ENCODE measurements around the gene KIRREL1.
A peak's percentile ranks its signal among the peaks of the same experiment; 100 is the strongest.

KIRREL1 gene

GRCh38 chr1:158084336-158084735 is 90.9 kb downstream of the KIRREL1 start:
- Histone ChIP-seq H3K4me3 (ENCODE audit: low read length) (no peak overlapping the region), H3K4me1 (ENCODE audit: insufficient read depth, low read length) (no peaks in the 10 kb centered on the region), H3K27ac (ENCODE audit: low read length) (no peak overlapping the region), H3K9me3 (ENCODE audit: insufficient read depth, low read depth, low read length) (no peaks in the 10 kb centered on the region), H3K36me3 (ENCODE audit: insufficient read depth, low read depth, low read length) (peaks cover 78% of the 10 kb centered on the region), H3K9ac (ENCODE audit: low read depth, low read length) (no peak overlapping the region), H3K27me3 (ENCODE audit: insufficient read depth, low read length) (no peaks in the 10 kb centered on the region)

- H3K9ac ChIP-seq (ENCODE audit: low read depth, low read length) = no peak overlapping the region
- peaks cover 80% of the 10 kb centered on the region for H3K36me3 ChIP-seq (ENCODE audit: insufficient read depth, low read depth, low read length)
- H3K4me1 ChIP-seq (ENCODE audit: insufficient read depth, low read length) = no peaks in the 10 kb centered on the region
- H3K27ac ChIP-seq (ENCODE audit: low read length) = no peak overlapping the region
- no peak overlapping the region for H3K4me3 ChIP-seq (ENCODE audit: low read length)
- no peaks in the 10 kb centered on the region for H3K27me3 ChIP-seq (ENCODE audit: insufficient read depth, low read length)
- H3K9me3 ChIP-seq (ENCODE audit: insufficient read depth, low read depth, low read length) = no peaks in the 10 kb centered on the region
Measured at GRCh38 chr1:158084747-158085146, 91.3 kb downstream of the KIRREL1 start.

GRCh38 chr1:158087320-158087927 is 94.0 kb downstream of the KIRREL1 start:
- no peaks in the 10 kb centered on the region for H3K27me3 ChIP-seq (ENCODE audit: insufficient read depth, low read length)
- H3K9me3 ChIP-seq (ENCODE audit: insufficient read depth, low read depth, low read length) = no peaks in the 10 kb centered on the region
- H3K36me3 ChIP-seq (ENCODE audit: insufficient read depth, low read depth, low read length) = peaks cover 81% of the 10 kb centered on the region
- H3K4me1 ChIP-seq (ENCODE audit: insufficient read depth, low read length) = no peaks in the 10 kb centered on the region
- H3K9ac ChIP-seq (ENCODE audit: low read depth, low read length) = no peak overlapping the region
- H3K4me3 ChIP-seq (ENCODE audit: low read length) = no peak overlapping the region
- H3K27ac ChIP-seq (ENCODE audit: low read length) = no peak overlapping the region

GRCh38 chr1:158089476-158089875 is 96.0 kb downstream of the KIRREL1 start:
- H3K9ac ChIP-seq (ENCODE audit: low read depth, low read length) = no peak overlapping the region
- H3K4me3 ChIP-seq (ENCODE audit: low read length) = no peak overlapping the region
- H3K27me3 ChIP-seq (ENCODE audit: insufficient read depth, low read length) = no peaks in the 10 kb centered on the region
- H3K4me1 ChIP-seq (ENCODE audit: insufficient read depth, low read length) = no peaks in the 10 kb centered on the region
- H3K27ac ChIP-seq (ENCODE audit: low read length) = no peak overlapping the region
- H3K9me3 ChIP-seq (ENCODE audit: insufficient read depth, low read depth, low read length) = no peaks in the 10 kb centered on the region
- H3K36me3 ChIP-seq (ENCODE audit: insufficient read depth, low read depth, low read length) = peaks cover 87% of the 10 kb centered on the region

GRCh38 chr1:158089925-158090637 is 96.6 kb downstream of the KIRREL1 start:
- Histone ChIP-seq H3K4me1 (ENCODE audit: insufficient read depth, low read length) (no peaks in the 10 kb centered on the region), H3K4me3 (ENCODE audit: low read length) (no peak overlapping the region), H3K27ac (ENCODE audit: low read length) (no peak overlapping the region), H3K36me3 (ENCODE audit: insufficient read depth, low read depth, low read length) (peaks cover 87% of the 10 kb centered on the region), H3K27me3 (ENCODE audit: insufficient read depth, low read length) (no peaks in the 10 kb centered on the region), H3K9me3 (ENCODE audit: insufficient read depth, low read depth, low read length) (no peaks in the 10 kb centered on the region), H3K9ac (ENCODE audit: low read depth, low read length) (no peak overlapping the region)

- no peaks in the 10 kb centered on the region for H3K9me3 ChIP-seq (ENCODE audit: insufficient read depth, low read depth, low read length)
- peaks cover 16% of the 10 kb centered on the region; the same call in 1 of the 2 replicates for H3K4me1 ChIP-seq (ENCODE audit: insufficient read depth, low read length)
- no peak overlapping the region for H3K27ac ChIP-seq (ENCODE audit: low read length)
- no peak overlapping the region for H3K4me3 ChIP-seq (ENCODE audit: low read length)
- H3K27me3 ChIP-seq (ENCODE audit: insufficient read depth, low read length) = no peaks in the 10 kb centered on the region
- H3K9ac ChIP-seq (ENCODE audit: low read depth, low read length) = no peak overlapping the region
- H3K36me3 ChIP-seq (ENCODE audit: insufficient read depth, low read depth, low read length) = peaks cover 69% of the 10 kb centered on the region
Measured at GRCh38 chr1:158093376-158093775, 99.9 kb downstream of the KIRREL1 start.

GRCh38 chr1:158094571-158094970 is 101.1 kb downstream of the KIRREL1 start:
- Histone ChIP-seq H3K27ac (ENCODE audit: low read length) (no peak overlapping the region), H3K4me1 (ENCODE audit: insufficient read depth, low read length) (peaks cover 28% of the 10 kb centered on the region; the same call in 1 of the 2 replicates), H3K36me3 (ENCODE audit: insufficient read depth, low read depth, low read length) (peaks cover 59% of the 10 kb centered on the region)

GRCh38 chr1:158095737-158096335 is 102.4 kb downstream of the KIRREL1 start:
- H3K4me1 ChIP-seq (ENCODE audit: insufficient read depth, low read length) = peaks cover 37% of the 10 kb centered on the region
- H3K27me3 ChIP-seq (ENCODE audit: insufficient read depth, low read length) = no peaks in the 10 kb centered on the region
- H3K9me3 ChIP-seq (ENCODE audit: insufficient read depth, low read depth, low read length) = no peaks in the 10 kb centered on the region
- H3K9ac ChIP-seq (ENCODE audit: low read depth, low read length) = no peak overlapping the region
- H3K27ac ChIP-seq (ENCODE audit: low read length) = no peak overlapping the region
- peaks cover 47% of the 10 kb centered on the region for H3K36me3 ChIP-seq (ENCODE audit: insufficient read depth, low read depth, low read length)
- H3K4me3 ChIP-seq (ENCODE audit: low read length) = no peak overlapping the region

More at GRCh38 chr1:158094571-158094970, 101.1 kb downstream of the KIRREL1 start:
- no peaks in the 10 kb centered on the region for H3K9me3 ChIP-seq (ENCODE audit: insufficient read depth, low read depth, low read length)
- no peak overlapping the region for H3K9ac ChIP-seq (ENCODE audit: low read depth, low read length)
- no peaks in the 10 kb centered on the region for H3K27me3 ChIP-seq (ENCODE audit: insufficient read depth, low read length)
- H3K4me3 ChIP-seq (ENCODE audit: low read length) = no peak overlapping the region

- H3K4me1 ChIP-seq (ENCODE audit: insufficient read depth, low read length) = peaks cover 58% of the 10 kb centered on the region
- no peaks in the 10 kb centered on the region for H3K27me3 ChIP-seq (ENCODE audit: insufficient read depth, low read length)
- H3K4me3 ChIP-seq (ENCODE audit: low read length) = no peak overlapping the region
- H3K36me3 ChIP-seq (ENCODE audit: insufficient read depth, low read depth, low read length) = peaks cover 23% of the 10 kb centered on the region
- no peaks in the 10 kb centered on the region for H3K9me3 ChIP-seq (ENCODE audit: insufficient read depth, low read depth, low read length)
- H3K9ac ChIP-seq (ENCODE audit: low read depth, low read length) = no peak overlapping the region
- H3K27ac ChIP-seq (ENCODE audit: low read length) = no peak overlapping the region
Measured at GRCh38 chr1:158098256-158098655, 104.8 kb downstream of the KIRREL1 start.

- H3K9me3 ChIP-seq (ENCODE audit: insufficient read depth, low read depth, low read length) = no peaks in the 10 kb centered on the region
- H3K9ac ChIP-seq (ENCODE audit: low read depth, low read length) = no peak overlapping the region
- H3K27me3 ChIP-seq (ENCODE audit: insufficient read depth, low read length) = no peaks in the 10 kb centered on the region
- peak overlapping the region; percentile 17 for H3K27ac ChIP-seq (ENCODE audit: low read length)
- peaks cover 64% of the 10 kb centered on the region for H3K4me1 ChIP-seq (ENCODE audit: insufficient read depth, low read length)
- H3K36me3 ChIP-seq (ENCODE audit: insufficient read depth, low read depth, low read length) = peaks cover 14% of the 10 kb centered on the region; the same call in 1 of the 2 replicates
- no peak overlapping the region for H3K4me3 ChIP-seq (ENCODE audit: low read length)
Measured at GRCh38 chr1:158099185-158099584, 105.7 kb downstream of the KIRREL1 start.

- no peaks in the 10 kb centered on the region for H3K27me3 ChIP-seq (ENCODE audit: insufficient read depth, low read length)
- peaks cover 77% of the 10 kb centered on the region for H3K4me1 ChIP-seq (ENCODE audit: insufficient read depth, low read length)
- H3K27ac ChIP-seq (ENCODE audit: low read length) = no peak overlapping the region
- peaks cover 2% of the 10 kb centered on the region; the same call in 1 of the 2 replicates for H3K36me3 ChIP-seq (ENCODE audit: insufficient read depth, low read depth, low read length)
- H3K9ac ChIP-seq (ENCODE audit: low read depth, low read length) = no peak overlapping the region
- H3K4me3 ChIP-seq (ENCODE audit: low read length) = no peak overlapping the region
- no peaks in the 10 kb centered on the region for H3K9me3 ChIP-seq (ENCODE audit: insufficient read depth, low read depth, low read length)
Measured at GRCh38 chr1:158100498-158100897, 107.1 kb downstream of the KIRREL1 start.

GRCh38 chr1:158101455-158101854 is 108.0 kb downstream of the KIRREL1 start:
- H3K27me3 ChIP-seq (ENCODE audit: insufficient read depth, low read length) = no peaks in the 10 kb centered on the region
- H3K4me1 ChIP-seq (ENCODE audit: insufficient read depth, low read length) = peaks cover 83% of the 10 kb centered on the region
- H3K9ac ChIP-seq (ENCODE audit: low read depth, low read length) = no peak overlapping the region
- no peaks in the 10 kb centered on the region for H3K36me3 ChIP-seq (ENCODE audit: insufficient read depth, low read depth, low read length)
- no peaks in the 10 kb centered on the region for H3K9me3 ChIP-seq (ENCODE audit: insufficient read depth, low read depth, low read length)
- H3K27ac ChIP-seq (ENCODE audit: low read length) = no peak overlapping the region
- no peak overlapping the region for H3K4me3 ChIP-seq (ENCODE audit: low read length)

Data from iPS-20b (cell line).